NCI-H1105 treated with DMSO at 0.1 percent for 48 hours (cell line): ENCODE results near the gene RAP1GAP2.
"Not testable (repeated sequence)": the region's sequence is repeated elsewhere in the genome, so short reads cannot be mapped to it uniquely, and the experiment has no call there.

Source experiments
- DNase-seq: peaks from one replicate; lab custom pipeline; 2025; lab: John Stamatoyannopoulos, UW

RAP1GAP2 gene

GRCh38 chr17:2796164-2797125, at the start of gene RAP1GAP2:
TSS of gene RAP1GAP2 (plus strand) at chr17:2796438. CDS start at chr17:2796528, 90 bp downstream.
- no peak for DNase-seq

DNA sequence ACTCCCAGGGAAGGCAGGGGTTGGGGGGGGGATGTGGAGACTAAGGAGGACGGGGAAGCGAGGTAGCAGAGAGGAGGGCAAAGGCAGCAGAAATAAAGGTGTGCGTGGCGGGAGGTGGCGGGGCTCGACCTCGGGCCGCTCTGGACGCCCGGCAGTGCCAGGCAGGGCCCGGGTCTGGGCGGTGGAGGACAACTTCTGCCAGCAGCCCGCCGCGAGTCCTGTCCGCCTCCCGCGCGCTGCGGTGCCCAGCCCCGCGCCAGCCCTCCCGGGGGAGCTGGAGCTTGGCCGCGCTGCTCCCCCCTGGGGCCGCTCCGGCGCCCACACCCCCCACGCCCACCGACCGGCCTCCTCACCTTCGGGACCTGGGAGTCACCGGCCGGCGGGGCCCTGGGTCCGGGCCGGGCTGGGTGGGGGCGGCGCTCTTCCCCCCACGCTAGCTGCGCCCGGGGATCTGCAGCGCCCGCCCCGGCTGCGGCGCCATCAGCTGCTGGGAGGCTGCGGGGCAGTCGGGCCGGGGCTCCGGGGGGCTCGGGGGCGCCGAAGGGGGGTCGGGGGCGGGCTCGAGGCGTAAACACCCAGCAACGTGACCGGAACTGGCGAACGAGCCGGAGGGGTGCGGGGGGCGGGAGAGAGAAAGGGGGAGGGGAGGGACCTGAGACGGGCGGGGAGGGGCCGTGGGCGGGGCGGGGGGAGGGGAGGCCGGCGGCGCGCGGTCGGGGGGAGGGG, 47.0 kb upstream of the RAP1GAP2 start, which contains the start of gene CCDC92B:
Gene CCDC92B, minus strand, starts transcription at position 595 of the 726 bp plus-strand sequence. CDS start 14,507 bp downstream, outside the sequence.
- DNase-seq: peak; percentile 34

GRCh38 chr17:2749784-2750181, 46.5 kb upstream of the RAP1GAP2 start:
- peak; percentile 34 for DNase-seq

- no peak for DNase-seq
Observed at GRCh38 chr17:2750721-2751120, 45.5 kb upstream of the RAP1GAP2 start.

DNA sequence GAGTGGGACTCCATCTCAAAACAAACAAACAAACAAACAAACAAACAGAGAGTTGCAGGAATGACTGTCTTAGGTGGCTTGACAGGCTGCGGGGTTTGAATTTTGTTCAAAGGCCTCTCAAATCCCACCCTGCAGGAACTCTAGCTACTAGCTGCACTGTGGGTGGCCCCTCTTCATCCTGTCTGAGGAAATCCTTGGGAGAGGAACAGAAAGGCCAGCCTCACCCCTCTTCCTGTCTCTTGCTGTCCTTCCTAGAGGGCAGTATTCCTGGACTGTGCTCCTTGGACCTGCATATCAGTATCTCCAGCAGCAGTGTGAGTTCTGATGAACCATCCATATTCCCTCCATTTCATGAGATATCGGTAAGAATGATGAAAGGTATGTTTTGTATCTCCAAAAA, 44.7 kb upstream of the RAP1GAP2 start:
- DNase-seq: no peak

DNA sequence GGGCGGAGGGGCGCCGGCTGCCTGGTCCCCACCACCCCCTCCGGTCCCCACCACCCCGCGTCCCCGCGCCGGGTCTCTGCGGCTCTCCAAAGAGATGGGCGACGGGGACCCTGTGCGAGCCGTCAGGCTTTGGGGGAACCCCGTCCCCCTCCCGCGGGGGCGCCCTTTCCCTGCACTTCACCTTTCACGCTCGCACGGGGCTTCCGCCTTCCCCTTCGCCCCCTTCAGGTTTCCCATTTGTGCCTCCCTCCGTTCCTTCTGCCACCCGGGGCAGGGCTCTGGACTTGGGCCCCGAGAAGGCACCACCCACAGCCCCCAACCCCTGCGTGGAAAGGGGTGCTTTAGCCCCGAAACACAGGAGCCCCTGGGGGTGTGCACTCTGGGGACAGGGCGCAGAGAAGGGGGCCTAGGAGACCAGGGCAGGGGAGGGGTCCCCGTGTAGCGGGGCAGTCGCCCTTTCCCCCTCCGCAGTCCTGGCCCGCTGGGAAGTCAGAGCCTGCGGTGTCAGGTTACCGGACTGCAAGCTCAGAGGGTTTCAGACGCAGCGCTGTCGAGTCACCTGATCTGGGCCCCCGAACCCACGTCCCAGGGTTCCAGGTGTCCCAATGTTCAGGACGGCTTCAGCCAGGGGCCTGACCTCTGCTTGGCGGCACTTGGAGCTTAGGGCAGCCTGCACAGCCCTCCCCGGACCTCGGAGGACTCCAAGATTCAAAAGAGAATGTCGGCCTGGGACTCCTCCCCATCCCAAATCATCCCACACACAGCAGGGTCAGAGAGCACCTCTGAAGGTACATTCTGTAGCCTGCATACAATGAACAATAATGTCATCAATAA, 40.1 kb upstream of the RAP1GAP2 start:
- DNase-seq: peak; percentile 11

- DNase-seq: no peak
Observed at GRCh38 chr17:2758870-2759269, 37.4 kb upstream of the RAP1GAP2 start.

- DNase-seq: no peak
Observed at GRCh38 chr17:2770129-2770528, 26.1 kb upstream of the RAP1GAP2 start.

- DNase-seq: no peak
Observed at GRCh38 chr17:2775206-2775605, 21.0 kb upstream of the RAP1GAP2 start.

DNA sequence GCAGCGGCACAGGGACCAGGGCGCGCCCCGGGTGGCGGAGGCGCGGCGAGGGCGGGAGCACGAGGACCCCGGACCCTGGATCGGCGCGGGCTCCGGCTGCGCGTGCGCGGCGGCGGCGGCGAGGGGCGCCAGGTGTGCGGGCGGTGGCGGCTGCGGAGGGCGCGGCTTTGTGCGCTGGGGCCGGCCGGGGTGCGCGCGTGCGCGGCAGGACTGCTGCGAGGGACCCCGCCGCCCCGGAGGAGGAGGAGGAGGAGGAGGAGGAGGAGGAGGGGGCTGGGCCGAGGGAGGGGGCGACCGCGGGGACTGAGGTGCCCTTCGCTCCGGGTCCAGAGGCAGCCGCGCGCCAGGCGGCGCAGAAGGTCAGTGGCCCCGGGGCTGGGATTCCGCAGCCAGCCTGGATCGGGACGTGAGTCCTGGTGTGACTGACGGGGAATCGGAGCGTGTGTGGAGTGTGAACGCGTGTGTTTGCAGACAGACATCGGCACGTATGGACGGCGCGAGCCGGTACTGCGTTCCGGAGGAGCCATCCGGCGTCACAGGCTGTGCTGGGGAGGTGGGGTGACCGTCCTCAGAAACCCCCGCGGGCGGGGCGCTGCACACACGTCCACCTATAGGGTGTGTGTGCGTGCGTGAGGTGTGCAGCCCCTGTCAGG, 19.5 kb upstream of the RAP1GAP2 start:
- peak; percentile 65 for DNase-seq

DNA sequence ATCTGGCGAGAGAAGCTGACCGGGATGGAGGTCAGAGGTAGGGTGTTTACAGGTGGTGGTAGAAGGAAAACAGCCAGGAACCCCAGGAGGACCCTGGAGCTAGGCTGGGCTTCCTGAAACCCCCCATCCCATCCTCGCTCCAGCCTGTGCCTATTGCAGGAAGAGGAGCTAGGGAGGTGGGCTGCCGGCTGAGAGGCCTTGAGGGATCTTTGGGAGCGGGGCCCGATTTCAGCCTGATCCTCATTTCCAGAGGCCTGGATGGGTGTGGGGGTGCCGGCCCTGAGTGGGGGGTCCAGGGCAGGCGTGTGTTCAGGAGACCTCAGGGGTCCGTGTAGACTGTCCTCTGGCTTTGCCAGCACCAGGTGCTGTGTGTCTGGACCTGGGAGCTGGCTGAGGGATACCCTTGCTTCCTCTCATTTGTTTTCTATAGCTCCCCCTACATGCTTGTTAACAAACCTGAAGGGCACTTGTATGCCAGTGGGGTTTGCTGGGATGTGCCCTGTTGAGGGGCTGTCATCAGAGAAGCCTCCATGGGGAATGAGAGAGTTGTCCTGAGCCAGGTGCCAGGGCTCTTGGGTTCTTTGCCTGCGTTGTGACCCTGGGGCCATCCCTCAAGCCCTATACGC, 18.9 kb upstream of the RAP1GAP2 start:
- peak; percentile 6 for DNase-seq

- no peak for DNase-seq
Observed at GRCh38 chr17:2778489-2778888, 17.7 kb upstream of the RAP1GAP2 start.

GRCh38 chr17:2779545-2779944, 16.7 kb upstream of the RAP1GAP2 start:
- DNase-seq: no peak

DNA sequence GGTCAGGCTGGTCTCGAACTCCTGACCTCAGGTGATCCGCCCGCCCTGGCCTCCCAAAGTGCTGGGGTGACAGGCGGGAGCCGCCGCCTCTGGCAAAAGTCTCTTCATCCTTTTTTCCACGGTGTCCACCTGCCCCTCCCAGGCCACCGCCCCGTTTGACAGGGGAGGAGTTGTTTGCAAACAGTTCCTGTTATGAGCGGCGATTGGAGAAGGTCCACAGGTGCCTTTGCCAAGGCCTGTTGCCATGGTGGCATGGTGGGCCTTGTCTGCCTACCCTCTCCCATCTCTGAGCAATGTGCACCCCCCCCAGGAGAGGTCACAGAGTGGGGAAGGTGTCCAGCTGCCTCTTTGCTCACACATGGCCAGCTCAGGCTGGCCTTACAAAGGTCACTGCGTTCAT, 16.0 kb upstream of the RAP1GAP2 start:
- DNase-seq: no peak

GRCh38 chr17:2780931-2781454, 15.2 kb upstream of the RAP1GAP2 start:
- DNase-seq: no peak

DNA sequence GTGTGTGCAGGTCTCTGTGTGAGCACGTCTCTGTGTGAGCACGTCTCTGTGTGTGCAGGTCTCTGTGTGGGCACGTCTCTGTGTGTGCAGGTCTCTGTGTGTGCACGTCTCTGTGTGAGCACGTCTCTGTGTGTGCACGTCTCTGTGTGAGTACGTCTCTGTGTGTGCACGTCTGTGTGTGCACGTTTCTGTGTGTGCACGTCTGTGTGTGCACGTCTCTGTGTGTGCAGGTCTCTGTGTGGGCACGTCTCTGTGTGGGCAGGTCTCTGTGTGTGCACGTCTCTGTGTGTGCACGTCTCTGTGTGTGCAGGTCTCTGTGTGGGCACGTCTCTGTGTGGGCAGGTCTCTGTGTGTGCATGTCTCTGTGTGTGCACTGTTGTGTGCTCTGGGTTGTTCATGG, 14.6 kb upstream of the RAP1GAP2 start:
- not testable (repeated sequence) for DNase-seq

DNA sequence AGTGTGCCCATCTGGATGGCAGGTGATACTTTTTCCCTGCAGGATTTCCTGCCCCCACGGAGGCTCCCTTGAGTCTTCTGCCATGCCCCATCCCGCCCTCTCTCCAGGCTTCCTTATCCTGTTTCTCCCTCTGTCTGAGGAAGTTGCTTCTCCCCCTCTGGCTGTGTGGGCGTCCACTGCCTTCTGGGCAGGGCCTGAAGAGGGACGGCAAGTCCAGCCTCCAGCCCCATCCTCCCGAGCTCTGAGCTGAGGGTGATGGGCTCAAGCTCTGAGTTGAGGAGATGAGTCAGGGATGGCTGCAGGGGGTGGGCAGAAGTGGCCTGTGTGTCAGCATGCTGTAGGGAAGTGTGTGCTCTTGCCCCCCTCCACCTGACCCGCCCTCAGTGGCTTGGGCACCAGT, 14.2 kb upstream of the RAP1GAP2 start:
- no peak for DNase-seq

DNA sequence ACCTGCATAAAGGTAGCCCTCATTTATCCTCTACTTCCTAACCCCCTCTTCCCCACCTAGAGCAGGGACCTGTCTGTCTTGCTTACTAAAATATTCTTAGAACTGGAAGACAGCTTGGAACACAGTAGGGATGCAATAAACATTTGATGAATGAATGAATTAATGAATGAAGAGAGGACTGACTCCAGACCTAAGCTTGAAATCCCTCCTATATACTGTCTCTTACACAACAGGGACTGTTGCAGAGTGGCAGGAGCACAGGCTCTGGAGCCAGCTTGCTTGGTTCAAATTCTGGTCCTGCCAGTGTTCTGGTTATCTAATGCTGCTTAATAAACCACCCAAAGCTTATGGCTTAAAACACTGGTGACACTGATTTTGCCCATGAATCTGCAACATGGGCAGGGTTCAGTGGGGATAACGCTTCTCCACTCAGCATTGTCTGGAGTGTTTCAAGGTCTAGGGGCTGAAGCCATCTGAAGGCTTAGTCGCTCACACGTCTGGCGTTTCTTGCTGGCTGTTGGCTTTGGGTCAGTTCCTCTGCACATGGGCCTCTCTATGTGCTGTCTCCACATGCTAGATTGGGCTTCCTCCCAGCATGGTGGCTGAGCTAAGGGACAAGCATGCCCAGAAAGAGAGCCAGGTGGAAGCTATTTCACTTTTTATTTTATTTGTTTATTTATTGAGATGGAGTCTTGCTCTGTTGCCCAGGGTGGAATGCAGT, 12.8 kb upstream of the RAP1GAP2 start:
- no peak for DNase-seq

GRCh38 chr17:2784864-2785263, 11.4 kb upstream of the RAP1GAP2 start:
- DNase-seq: no peak

DNA sequence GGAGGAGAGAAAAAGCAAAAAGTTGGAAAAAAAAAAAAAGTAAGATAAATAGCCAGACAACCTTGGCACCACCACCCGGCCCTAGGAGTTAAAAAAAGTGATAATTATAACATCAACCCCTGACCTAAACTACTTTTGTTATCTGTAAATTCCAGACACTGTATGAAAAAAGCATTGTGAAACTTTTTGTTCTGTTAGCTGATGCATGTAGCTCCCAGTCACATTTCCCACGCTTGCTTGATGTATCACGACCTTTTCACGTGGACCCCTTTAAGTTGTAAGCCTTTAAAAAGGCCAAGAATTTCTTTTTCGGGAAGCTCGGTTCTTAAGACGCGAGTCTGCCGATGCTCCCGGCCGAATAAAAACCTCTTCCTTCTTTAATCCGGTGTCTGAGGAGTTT, 10.9 kb upstream of the RAP1GAP2 start:
- not testable (repeated sequence) for DNase-seq
